GM23338 (cell line): ENCODE measurements around the gene GOLGA1. TPM values are rescaled to one million over a fixed set of nuclear protein-coding genes. Genes with fewer than 3 reads are reported as not detected.

ENCODE experiments used
- ATAC-seq: fragments of 200-7000 bp; cut with Tn5 transposase; 3 replicates; pipeline ENCODE4 v1.9.1; 2020
- DNase-seq: peaks from one replicate; pipeline ENCODE4 v3.0.0-alpha.2; 2015; ENCODE audit warnings: low spot score
- H2AFZ ChIP-seq: fragments of 200-600 bp; sonication (generic); 2 replicates; pipeline ENCODE4 v1.8.0; 2016; ENCODE audit warnings: antibody characterized with exemption, mild to moderate bottlenecking, moderate library complexity
- H3F3A ChIP-seq: fragments of 200-600 bp; sonication (generic); replicated peaks from 2 replicates; pipeline ENCODE4 v1.8.0; 2017; ENCODE audit warnings: antibody characterized with exemption, mixed run types, low read depth
- H3K27ac ChIP-seq: fragments of 200-600 bp; sonication (generic); 2 replicates; pipeline ENCODE4 v1.6.1; 2016; ENCODE audit warnings: low read depth
- H3K27me3 ChIP-seq: fragments of 200-600 bp; sonication (generic); 2 replicates; pipeline ENCODE4 v1.8.0; 2016; ENCODE audit warnings: mild to moderate bottlenecking, mixed run types, moderate library complexity; ENCODE audit not compliant: insufficient read depth
- H3K36me3 ChIP-seq: fragments of 200-600 bp; sonication (generic); 2 replicates; pipeline ENCODE4 v1.8.0; 2016; ENCODE audit warnings: mild to moderate bottlenecking; ENCODE audit not compliant: insufficient read depth
- H3K4me1 ChIP-seq: fragments of 200-600 bp; sonication (generic); 2 replicates; pipeline ENCODE4 v1.8.0; 2016; ENCODE audit warnings: mild to moderate bottlenecking, moderate library complexity; ENCODE audit not compliant: insufficient read depth
- H3K4me2 ChIP-seq: fragments of 200-600 bp; sonication (generic); 2 replicates; pipeline ENCODE4 v1.7.1; 2017; ENCODE audit warnings: mixed run types
- H3K4me3 ChIP-seq: fragments of 200-600 bp; sonication (generic); 2 replicates; pipeline ENCODE4 v1.6.1; 2016; ENCODE audit warnings: mixed run types
- H3K79me2 ChIP-seq: fragments of 200-600 bp; sonication (generic); replicated peaks from 2 replicates; pipeline ENCODE4 v1.8.0; 2017; ENCODE audit warnings: mild to moderate bottlenecking; ENCODE audit not compliant: insufficient read depth
- H3K9me2 ChIP-seq: fragments of 200-600 bp; sonication (generic); 2 replicates; pipeline ENCODE4 v1.8.0; 2017; ENCODE audit not compliant: insufficient read depth
- H4K20me1 ChIP-seq: fragments of 200-600 bp; sonication (generic); replicated peaks from 2 replicates; pipeline ENCODE4 v1.8.0; 2017; ENCODE audit warnings: mild to moderate bottlenecking; ENCODE audit not compliant: insufficient read depth
- H3K27ac Mint-ChIP-seq: 2 replicates; pipeline ENCODE4 v1.8.0; 2020; ENCODE audit warnings: inconsistent platforms, mild to moderate bottlenecking, moderate library complexity, mixed read lengths
- H3K27me3 Mint-ChIP-seq: 3 replicates; pipeline ENCODE4 v1.8.0; 2022; ENCODE audit warnings: low read depth, mild to moderate bottlenecking, moderate library complexity, mixed read lengths, inconsistent platforms; ENCODE audit not compliant: insufficient read depth, poor library complexity
- H3K36me3 Mint-ChIP-seq: 3 replicates; pipeline ENCODE4 v1.8.0; 2021; ENCODE audit warnings: low read depth, mild to moderate bottlenecking, inconsistent platforms, moderate library complexity, mixed read lengths
- H3K4me1 Mint-ChIP-seq: 3 replicates; pipeline ENCODE4 v1.8.0; 2020; ENCODE audit warnings: mild to moderate bottlenecking, inconsistent platforms, mixed read lengths
- H3K4me3 Mint-ChIP-seq: 3 replicates; pipeline ENCODE4 v1.8.0; 2021; ENCODE audit warnings: moderate library complexity, mild to moderate bottlenecking, inconsistent platforms, mixed read lengths
- H3K9me3 Mint-ChIP-seq: 3 replicates; pipeline ENCODE4 v1.8.0; 2020; ENCODE audit warnings: moderate library complexity, mild to moderate bottlenecking, inconsistent platforms, mixed read lengths
- CREB1 ChIP-seq: fragments of 250-450 bp; sonication (Bioruptor Pico); IDR thresholded peaks from 2 replicates; pipeline ENCODE4 v1.5.0; 2020; ENCODE audit warnings: low read depth, mild to moderate bottlenecking, moderate library complexity
- EZH2phosphoT487 ChIP-seq: fragments of 200-600 bp; sonication (generic); IDR thresholded peaks from one replicate; pipeline ENCODE4 v1.8.1; 2018; ENCODE audit warnings: antibody characterized with exemption; ENCODE audit not compliant: unreplicated experiment
- POLR2AphosphoS5 ChIP-seq: IDR thresholded peaks from 2 replicates; pipeline ENCODE4 v1.6.1; 2016; ENCODE audit warnings: antibody characterized with exemption, low read depth
- STAT1 ChIP-seq: IDR thresholded peaks from one replicate; pipeline ENCODE4 v1.6.1; 2016; ENCODE audit warnings: antibody characterized with exemption; ENCODE audit not compliant: unreplicated experiment
- ZNF114 ChIP-seq: fragments of 250-450 bp; sonication (Bioruptor Pico); IDR thresholded peaks from 2 replicates; pipeline ENCODE4 v1.5.0; 2020; ENCODE audit warnings: mild to moderate bottlenecking, moderate library complexity
- polyA plus RNA-seq: library from polyadenylated mRNA; unstranded; fragments of >200 nt; fragmentation: Nextera tagmentation; extraction: Ambion mirVana; gene quantifications from 2 replicates; pipeline ENCODE4 v1.2.1, GENCODE V29; 2016
- total RNA-seq: library from RNA; depleted of rRNA; stranded (reverse); fragments of >200 nt; shearing (Covaris generic); gene quantifications from 2 replicates; pipeline ENCODE4 v1.2.3, GENCODE V29; 2014
- TF ChIP-seq, protein P1 (sequence below), 2 experiments: fragments of 200-600 bp in 1 of 2; sonication (generic) in 1 of 2; conservative IDR thresholded peaks; 2 replicates each; pipeline versions ENCODE4 v1.5.1 to v1.6.1; 2016 to 2017; ENCODE audit warnings: antibody characterized with exemption in 2 of 2, low read depth in 2 of 2, mild to moderate bottlenecking in 2 of 2, moderate library complexity in 1 of 2
- TF ChIP-seq, protein P2 (sequence below): IDR thresholded peaks from 2 replicates; pipeline ENCODE4 v1.6.1; 2016; ENCODE audit warnings: antibody characterized with exemption

GOLGA1 gene
- total and polyA plus RNA-seq, 2 experiments from 2014 or later, result 6.1 to 8.0 TPM

DNA sequence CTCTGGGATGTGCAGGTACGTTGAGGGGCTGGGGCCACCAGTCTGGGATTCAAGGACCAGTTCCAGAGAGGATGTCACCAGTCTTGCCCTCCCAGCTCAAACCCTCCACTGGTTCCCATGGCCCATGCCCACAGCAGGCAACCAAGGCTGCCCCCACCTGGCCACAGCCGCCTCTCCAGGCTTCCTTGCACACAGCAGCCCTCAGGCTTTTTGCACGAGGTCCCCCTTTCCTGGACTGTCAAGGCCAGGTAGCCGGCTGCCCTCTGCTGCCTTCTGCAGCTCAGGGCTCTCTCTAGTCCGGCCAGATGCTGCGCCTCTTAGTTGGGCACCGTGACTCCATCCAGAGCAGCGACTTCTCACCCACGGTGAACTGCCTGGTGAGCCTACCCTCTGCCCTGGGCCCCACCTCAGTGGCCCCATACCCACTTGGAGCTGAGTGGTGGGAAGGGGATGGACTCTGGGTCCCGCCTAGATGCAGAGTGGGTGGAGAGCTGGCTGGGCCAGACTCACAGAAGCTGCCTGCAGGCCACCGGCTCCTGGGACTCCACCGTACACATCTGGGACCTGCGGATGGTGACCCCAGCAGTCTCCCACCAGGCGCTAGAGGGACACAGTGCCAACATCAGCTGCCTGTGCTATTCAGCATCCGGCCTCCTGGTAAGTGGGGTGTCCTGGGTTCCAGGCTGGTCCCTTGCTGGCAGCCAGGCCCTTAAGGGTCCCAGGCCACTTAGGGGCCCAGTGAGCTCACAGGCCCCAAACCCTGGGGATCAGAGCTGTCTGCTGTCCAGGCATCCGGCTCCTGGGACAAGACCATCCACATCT lies 84.7 kb downstream of the GOLGA1 start:
- Mint-ChIP-seq H3K27me3 (peaks cover 29% of the 10 kb centered on the region), H3K36me3 (peaks cover 46% of the 10 kb centered on the region), H3K4me3 (no peak overlapping the region), H3K9me3 (peaks cover 3% of the 10 kb centered on the region; the same call in 1 of the 3 replicates), H3K4me1 (peaks cover 25% of the 10 kb centered on the region), H3K27ac (no peak overlapping the region)
- peaks cover 57% of the 10 kb centered on the region for H3F3A ChIP-seq
- TF ChIP-seq, protein P1, sequence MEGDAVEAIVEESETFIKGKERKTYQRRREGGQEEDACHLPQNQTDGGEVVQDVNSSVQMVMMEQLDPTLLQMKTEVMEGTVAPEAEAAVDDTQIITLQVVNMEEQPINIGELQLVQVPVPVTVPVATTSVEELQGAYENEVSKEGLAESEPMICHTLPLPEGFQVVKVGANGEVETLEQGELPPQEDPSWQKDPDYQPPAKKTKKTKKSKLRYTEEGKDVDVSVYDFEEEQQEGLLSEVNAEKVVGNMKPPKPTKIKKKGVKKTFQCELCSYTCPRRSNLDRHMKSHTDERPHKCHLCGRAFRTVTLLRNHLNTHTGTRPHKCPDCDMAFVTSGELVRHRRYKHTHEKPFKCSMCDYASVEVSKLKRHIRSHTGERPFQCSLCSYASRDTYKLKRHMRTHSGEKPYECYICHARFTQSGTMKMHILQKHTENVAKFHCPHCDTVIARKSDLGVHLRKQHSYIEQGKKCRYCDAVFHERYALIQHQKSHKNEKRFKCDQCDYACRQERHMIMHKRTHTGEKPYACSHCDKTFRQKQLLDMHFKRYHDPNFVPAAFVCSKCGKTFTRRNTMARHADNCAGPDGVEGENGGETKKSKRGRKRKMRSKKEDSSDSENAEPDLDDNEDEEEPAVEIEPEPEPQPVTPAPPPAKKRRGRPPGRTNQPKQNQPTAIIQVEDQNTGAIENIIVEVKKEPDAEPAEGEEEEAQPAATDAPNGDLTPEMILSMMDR (conservative IDR thresholded peaks at IDR 0.05; ENCODE audit: low read depth in 2 of 2), result peak; percentile 54 to 80
- TF ChIP-seq POLR2AphosphoS5, result no peak; the same call in none of the 2 replicates
- H3K79me2 ChIP-seq, result peaks cover 26% of the 10 kb centered on the region
- no peak overlapping the region for H3K4me3 ChIP-seq
- peaks cover 32% of the 10 kb centered on the region for H3K36me3 ChIP-seq
- no peaks in the 10 kb centered on the region for H3K9me2 ChIP-seq
- DNase-seq (peak; percentile 84), ATAC-seq (peak; percentile 62)
- H3K27me3 ChIP-seq, result no peaks in the 10 kb centered on the region
- peak overlapping the region; percentile 72; the same call in 1 of the 2 replicates for H3K27ac ChIP-seq
- no peak overlapping the region for H3K4me2 ChIP-seq
- peaks cover 17% of the 10 kb centered on the region for H3K4me1 ChIP-seq
- peaks cover 36% of the 10 kb centered on the region for H4K20me1 ChIP-seq
- no peak overlapping the region for H2AFZ ChIP-seq

DNA sequence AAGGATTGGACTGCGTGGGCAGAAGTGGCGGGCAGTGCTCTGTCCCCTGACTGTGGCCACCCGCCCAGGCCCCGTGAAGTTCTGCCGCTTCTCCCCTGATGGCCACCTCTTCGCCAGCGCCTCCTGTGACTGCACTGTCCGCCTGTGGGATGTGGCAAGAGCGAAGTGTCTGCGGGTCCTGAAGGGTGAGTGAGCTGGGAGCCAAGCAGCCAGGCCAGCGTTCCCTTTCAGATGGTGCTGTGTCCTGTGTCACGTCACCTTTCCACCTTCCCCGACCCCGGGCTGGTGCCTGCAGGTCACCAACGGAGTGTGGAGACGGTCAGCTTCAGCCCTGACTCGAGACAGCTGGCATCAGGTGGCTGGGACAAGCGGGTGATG lies 85.3 kb downstream of the GOLGA1 start:
- peaks cover 51% of the 10 kb centered on the region for H3F3A ChIP-seq
- H3K27me3 ChIP-seq, result no peaks in the 10 kb centered on the region
- Mint-ChIP-seq H3K9me3 (peaks cover 3% of the 10 kb centered on the region; the same call in 1 of the 3 replicates), H3K36me3 (peaks cover 40% of the 10 kb centered on the region), H3K4me1 (peaks cover 26% of the 10 kb centered on the region), H3K27me3 (peaks cover 25% of the 10 kb centered on the region), H3K27ac (no peak overlapping the region), H3K4me3 (no peak overlapping the region)
- H4K20me1 ChIP-seq, result peaks cover 31% of the 10 kb centered on the region
- H3K4me2 ChIP-seq, result no peak overlapping the region
- peaks cover 18% of the 10 kb centered on the region for H3K4me1 ChIP-seq
- H3K79me2 ChIP-seq, result peaks cover 20% of the 10 kb centered on the region
- TF ChIP-seq STAT1, result no peak
- no peak for TF ChIP-seq EZH2phosphoT487
- TF ChIP-seq, protein P2, sequence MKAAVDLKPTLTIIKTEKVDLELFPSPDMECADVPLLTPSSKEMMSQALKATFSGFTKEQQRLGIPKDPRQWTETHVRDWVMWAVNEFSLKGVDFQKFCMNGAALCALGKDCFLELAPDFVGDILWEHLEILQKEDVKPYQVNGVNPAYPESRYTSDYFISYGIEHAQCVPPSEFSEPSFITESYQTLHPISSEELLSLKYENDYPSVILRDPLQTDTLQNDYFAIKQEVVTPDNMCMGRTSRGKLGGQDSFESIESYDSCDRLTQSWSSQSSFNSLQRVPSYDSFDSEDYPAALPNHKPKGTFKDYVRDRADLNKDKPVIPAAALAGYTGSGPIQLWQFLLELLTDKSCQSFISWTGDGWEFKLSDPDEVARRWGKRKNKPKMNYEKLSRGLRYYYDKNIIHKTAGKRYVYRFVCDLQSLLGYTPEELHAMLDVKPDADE, result no peak
- TF ChIP-seq ZNF114 (CRISPR knock-in tag), result no peak
- no peak for TF ChIP-seq POLR2AphosphoS5
- TF ChIP-seq CREB1 (CRISPR knock-in tag), result no peak
- H3K9me2 ChIP-seq, result no peaks in the 10 kb centered on the region
- H3K36me3 ChIP-seq, result peaks cover 26% of the 10 kb centered on the region
- DNase-seq (no peak), ATAC-seq (no peak)
- 0 out of 2 replicates have a peak overlapping the region, but pooled peaks have one; percentile 72 for H3K27ac ChIP-seq
- H3K4me3 ChIP-seq, result no peak overlapping the region
- H2AFZ ChIP-seq, result no peak overlapping the region
